ENCODE results near the gene CEBPB.
"Not testable (repeated sequence)": the region's sequence is repeated elsewhere in the genome, so short reads cannot be mapped to it uniquely, and the experiment has no call there.

CEBPB gene

GRCh38 chr20:50190251-50191064 lies at the start of gene CEBPB:
TSS of gene CEBPB (plus strand) at chr20:50190830. CDS start at chr20:50191034, 204 bp downstream.
- peak; percentile 66 for DNase-seq

DNA sequence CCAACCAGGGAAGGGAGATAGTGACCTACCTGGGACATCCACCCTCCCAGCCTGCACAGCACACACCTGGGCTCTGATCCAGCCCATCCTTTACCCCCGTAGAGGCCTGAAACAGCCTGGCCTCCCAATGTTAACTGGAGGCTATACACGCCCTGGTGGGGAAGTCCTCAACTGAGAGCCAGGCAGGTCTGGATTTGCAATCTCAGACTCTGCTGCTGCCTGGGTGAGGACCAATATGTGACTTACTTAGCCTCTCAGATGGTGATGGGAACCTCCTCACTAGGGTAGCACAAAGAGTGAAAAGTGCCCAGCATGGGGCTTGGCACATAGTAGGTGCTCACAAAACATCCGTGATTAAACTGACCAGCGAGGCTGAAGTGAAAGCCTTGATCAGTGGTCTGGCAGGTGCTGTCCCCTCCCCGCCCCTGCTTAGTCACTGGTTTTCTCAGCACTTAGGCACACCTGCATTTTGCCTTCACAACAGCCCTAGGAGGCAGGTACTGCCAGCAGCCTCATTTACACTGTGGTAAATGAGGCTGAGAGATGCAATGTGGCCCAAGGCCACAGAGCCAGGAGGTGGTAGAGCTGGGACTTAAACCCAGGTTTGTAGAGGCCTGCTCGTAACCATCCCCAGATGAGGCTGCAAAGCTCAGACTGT lies 49.5 kb upstream of the CEBPB start:
- DNase-seq = no peak

GRCh38 chr20:50141811-50142561 lies 48.6 kb upstream of the CEBPB start:
- no peak for DNase-seq

DNA sequence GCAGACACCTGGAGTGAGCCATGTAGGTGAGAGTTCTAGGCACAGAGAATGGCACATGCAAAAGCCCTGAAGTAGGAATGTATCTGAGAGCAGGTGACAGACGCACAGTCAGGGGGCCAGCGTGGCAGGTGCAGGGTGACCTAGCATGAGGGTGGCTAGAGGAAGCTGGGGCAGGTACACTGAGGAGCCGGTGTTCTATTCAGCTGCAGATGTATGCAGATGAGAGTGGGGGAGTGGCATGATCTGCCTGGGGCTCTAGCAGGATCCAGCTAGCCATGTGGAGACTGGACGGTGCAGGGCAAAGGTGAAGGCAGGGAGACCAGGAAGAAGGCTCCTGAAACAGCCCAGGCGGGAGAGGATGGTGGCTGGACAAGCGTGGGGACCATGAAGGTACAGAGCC lies 47.8 kb upstream of the CEBPB start:
- DNase-seq = no peak

DNA sequence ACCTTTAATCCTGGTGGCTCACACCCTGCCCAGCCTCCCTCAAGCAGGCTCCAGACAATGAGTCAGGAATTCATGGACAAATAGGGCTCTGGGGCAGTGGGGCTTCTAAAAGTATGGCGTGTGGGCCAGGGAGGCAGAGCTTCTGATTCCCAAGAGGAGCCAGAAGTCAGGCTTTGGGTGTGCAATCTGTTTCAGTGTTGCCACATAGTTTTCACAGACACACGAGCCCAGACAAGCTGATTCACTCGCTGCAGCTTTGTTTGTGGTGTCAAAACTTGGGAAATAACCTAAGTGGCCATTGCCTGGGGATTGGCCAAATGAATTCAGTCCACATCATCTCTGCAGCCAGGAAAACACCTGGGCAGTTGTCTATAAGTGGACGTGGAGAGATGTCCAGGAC lies 46.3 kb upstream of the CEBPB start:
- DNase-seq = no peak

GRCh38 chr20:50145566-50145965 lies 45.1 kb upstream of the CEBPB start:
- no peak for DNase-seq

GRCh38 chr20:50146214-50146613 lies 44.4 kb upstream of the CEBPB start:
- DNase-seq = no peak

DNA sequence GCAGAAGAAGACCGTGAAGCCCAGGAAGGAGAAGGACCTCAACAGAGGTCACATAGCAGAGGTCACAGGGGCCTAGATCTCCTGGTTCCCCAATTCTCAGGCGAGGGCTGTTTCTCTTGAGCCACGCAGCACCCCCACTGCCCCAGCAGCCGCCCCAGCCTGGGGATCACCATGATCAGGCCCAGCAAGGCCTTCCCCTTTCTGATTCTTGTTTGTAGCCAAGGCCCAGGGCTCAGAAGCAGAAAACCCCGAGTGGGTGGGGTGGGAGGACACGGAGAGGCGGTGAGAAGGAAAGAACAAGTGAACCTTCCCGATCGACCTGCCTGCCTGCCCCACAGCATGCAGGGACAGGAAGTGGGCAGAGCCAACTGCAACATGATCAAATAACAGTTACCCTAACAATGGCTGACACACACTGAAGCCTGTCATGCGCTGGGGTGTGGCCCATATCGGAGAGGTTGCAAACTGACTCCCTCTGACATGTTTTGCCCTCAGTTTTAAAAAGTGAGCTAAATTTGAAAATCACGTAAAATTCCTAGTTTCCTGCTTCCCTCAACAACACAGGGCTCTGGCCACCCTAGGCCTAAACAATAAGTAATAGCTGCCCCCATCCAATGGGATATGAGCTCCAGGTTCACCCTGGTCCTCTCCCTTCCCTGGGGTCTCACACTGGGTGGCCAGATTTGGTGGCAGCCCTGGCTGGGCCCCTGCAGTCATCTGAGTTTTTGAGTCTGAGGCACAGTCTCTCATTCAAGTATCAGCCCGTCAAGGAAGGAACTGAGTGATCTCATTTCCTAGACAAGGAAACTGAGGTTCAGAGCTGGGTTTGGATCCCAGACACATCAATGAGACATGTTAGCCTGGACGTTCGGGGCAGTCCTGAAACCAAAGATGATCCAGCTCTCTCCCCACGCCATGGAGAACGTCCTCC lies 43.6 kb upstream of the CEBPB start:
- no peak for DNase-seq

DNA sequence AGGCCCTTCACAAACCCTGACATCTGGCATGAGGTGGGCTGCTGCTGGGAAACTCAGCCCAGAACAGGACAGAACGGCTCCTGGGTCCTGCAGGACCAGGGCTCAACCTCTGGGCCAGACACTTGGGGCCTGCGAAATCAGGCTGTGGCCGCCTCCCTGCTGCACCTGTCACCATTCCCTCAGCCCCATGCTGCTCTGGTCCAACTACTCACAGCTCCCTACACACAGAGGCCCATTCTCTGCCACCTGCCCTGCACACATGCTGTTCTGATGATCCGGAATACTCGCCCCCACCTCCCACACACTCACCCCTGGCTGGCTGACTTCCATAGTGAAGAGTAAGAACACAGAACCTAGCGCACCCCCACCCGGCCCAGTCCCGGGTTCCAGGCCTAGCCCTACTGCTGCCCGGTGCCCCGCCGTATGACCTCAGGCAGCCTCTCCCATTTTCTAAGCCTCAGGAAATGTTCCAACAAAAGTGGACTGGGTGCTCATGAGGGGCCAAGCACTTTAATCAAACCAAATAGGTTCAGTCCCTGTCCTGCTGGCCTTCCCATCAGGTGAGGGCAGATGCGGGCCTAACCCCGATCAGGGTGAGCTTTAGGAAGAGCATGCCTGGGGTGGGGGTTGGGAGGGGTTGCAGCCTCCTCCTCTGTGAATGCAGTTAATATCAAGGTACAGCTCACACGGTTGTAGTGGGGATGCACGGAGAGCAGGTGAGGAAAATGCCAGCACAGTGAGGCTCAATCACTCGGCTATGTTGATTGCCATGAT lies 41.0 kb upstream of the CEBPB start:
- no peak for DNase-seq

DNA sequence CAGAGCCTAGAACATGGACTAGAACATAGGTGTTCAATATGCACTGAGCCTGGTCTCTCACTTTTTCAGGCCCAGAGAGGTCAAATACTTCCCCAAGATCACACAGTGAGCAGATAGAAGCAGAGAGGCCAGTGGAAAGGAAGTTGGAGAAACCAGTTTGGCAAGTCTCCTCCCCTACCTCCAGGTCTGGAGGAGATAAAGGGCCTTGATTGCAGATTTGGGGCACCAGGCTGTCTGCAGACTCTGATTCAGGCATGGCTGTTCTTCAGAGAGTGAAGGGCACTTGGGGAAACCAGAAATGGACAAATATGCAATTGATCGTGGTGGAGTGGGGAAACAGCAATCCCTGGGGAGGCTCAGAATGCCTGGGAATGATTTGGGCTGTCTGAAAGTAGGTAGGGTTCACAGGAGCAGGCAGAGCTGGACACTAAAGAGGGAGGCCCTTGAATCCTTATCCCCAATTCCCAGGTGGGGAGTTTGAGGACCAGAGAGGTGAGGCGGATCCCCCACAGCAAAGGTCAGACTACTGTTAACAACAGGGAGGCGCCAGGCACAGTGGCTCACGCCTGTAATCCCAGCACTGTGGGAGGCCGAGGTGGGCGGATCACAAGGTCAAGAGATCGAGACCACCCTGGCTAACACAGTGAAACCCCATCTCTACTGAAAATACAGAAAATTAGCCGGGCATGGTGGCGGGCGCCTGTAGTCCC lies 39.4 kb upstream of the CEBPB start:
- no peak for DNase-seq

DNA sequence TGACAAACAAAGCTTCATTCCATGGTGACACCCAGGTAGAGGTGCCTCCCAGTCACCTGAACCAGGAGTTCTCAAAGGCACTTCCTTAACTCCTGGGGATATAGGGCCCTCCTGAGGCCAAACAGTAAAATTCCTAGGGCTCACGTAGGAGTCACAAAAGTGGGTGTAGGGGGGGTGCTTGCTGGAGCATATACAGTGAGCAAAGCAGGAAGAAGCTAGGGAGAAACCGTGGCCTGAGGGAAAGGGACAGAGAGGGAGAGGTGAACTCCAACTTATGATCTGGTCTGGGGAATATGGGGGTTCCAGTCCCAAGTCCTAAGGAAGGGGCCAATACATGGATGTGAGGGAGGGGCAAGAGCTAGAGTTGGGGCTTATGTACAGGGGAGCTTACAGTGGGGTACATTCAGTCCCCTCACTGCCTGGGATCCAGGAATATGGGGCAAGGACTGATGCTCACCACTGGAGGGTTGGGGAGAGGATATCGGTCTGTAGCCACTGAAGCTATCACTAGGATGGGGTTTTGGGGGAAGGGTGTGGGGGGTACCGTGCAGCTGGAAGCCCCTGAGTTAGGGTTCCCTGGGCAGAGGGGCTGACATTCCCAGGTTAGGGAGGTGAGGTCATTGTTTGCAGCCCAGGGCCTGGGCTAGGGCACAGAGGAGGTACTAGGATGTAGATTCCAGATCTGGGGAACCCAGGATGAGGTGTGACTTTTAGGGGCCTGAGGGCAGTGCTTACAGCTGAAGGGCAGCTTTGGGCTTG lies 38.1 kb upstream of the CEBPB start:
- DNase-seq = no peak

- no peak for DNase-seq
Observed at GRCh38 chr20:50153153-50153499, 37.5 kb upstream of the CEBPB start.

GRCh38 chr20:50153500-50154377 lies 36.9 kb upstream of the CEBPB start, which contains the start of gene PEDS1:
TSS of gene PEDS1 (minus strand) at chr20:50153723. CDS start at chr20:50153637, 86 bp downstream.
- DNase-seq = peak; percentile 82

DNA sequence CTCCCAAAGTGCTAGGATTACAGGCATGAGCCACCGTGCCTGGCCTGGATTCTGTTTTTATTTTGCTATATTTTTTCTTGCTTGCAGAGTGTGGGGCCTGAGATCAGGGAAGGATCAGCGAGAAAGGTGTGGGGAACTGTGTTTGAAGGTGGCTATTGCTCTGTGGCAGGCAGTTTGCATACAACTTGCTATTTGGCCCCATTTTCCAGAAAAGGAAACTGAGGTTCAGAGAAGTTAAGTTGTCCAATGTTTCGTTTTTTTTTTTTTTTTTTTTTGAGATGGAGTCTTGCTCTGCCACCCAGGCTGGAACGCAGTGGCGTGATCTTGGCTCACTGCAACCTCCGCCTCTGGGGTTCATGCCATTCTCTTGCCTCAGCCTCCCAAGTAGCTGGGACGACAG lies 29.1 kb upstream of the CEBPB start:
- not testable (repeated sequence) for DNase-seq

GRCh38 chr20:50163570-50164317 lies 26.9 kb upstream of the CEBPB start:
- no peak for DNase-seq

DNA sequence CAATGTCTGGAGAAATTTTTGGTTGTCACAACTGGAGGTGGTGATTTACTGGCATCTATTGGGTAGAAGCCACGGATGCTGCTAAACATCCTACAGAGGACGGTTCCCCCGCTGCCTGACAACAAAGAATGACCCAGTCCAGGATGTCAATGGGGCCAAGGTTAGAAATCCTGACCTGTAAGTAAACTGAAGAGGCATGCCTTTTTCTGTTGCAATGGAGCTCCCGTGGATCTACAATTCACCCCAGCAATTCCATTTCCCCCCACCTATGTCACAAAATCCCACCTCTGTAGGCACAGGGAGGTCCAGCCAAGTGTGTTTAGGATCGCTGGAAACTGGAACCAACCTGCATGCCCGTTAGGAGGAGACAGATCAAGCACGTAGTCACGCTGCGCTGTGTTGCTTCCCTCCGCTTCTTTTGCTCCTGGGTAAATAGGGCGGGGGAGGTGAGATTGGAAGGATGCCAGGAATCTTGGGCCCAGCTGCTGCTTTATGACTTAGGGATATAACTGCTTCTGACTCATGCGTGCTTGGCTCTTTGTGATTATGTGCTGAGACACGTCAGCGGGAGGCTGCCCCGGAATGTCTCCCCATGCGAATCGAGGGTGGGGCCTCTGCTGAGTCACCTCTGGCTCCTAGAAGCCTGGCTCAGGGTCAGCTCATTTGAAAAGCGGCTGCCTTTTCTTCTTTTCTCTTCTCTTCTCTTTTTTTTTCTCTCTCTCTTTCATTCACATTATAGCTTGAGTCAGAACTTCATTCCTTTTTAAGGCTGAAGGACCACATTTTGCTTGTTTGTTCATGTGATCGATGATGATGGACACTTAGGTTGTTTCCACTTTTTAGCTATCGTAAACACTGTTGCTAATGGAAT lies 24.7 kb upstream of the CEBPB start:
- peak; percentile 85 for DNase-seq

- peak; percentile 29 for DNase-seq
Observed at GRCh38 chr20:50169329-50169823, 21.3 kb upstream of the CEBPB start.

Measured in NCI-H1092 (cell line).